GM21529 (cell line): Measurements from ENCODE around the gene SAAL1.

Experiments
- ATAC-seq: cut with Tn5 transposase; IDR thresholded peaks from one replicate; pipeline ENCODE4 v1.9.1; 2021; ENCODE audit not compliant: unreplicated experiment

SAAL1 gene

GRCh38 chr11:18088966-18089365, 16.9 kb downstream of the SAAL1 start:
- no peak for ATAC-seq

- no peak for ATAC-seq
Measured at GRCh38 chr11:18088366-18088765, 17.5 kb downstream of the SAAL1 start.

GRCh38 chr11:18081551-18081950, 24.3 kb downstream of the SAAL1 start:
- no peak for ATAC-seq

GRCh38 chr11:18080451-18080850, 25.4 kb downstream of the SAAL1 start:
- no peak for ATAC-seq

GRCh38 chr11:18078909-18079308, 27.0 kb downstream of the SAAL1 start:
- ATAC-seq = no peak

- ATAC-seq = no peak
Measured at GRCh38 chr11:18075444-18075843, 30.4 kb downstream of the SAAL1 start.

GRCh38 chr11:18071098-18071705, 34.7 kb downstream of the SAAL1 start:
- no peak for ATAC-seq

- no peak for ATAC-seq
Measured at GRCh38 chr11:18067372-18067771, 38.5 kb downstream of the SAAL1 start.

- no peak for ATAC-seq
Measured at GRCh38 chr11:18066626-18067025, 39.3 kb downstream of the SAAL1 start.

GRCh38 chr11:18065572-18065971, 40.3 kb downstream of the SAAL1 start:
- ATAC-seq = no peak

- ATAC-seq = no peak
Measured at GRCh38 chr11:18064450-18065054, 41.3 kb downstream of the SAAL1 start.

- ATAC-seq = no peak
Measured at GRCh38 chr11:18063862-18064434, 41.9 kb downstream of the SAAL1 start.

- no peak for ATAC-seq
Measured at GRCh38 chr11:18063125-18063524, 42.8 kb downstream of the SAAL1 start.

GRCh38 chr11:18061351-18061750, 44.5 kb downstream of the SAAL1 start:
- no peak for ATAC-seq

GRCh38 chr11:18056561-18057181, 49.2 kb downstream of the SAAL1 start:
- ATAC-seq = no peak

GRCh38 chr11:18054511-18055103, 51.3 kb downstream of the SAAL1 start:
- no peak for ATAC-seq

GRCh38 chr11:18050848-18051247, 55.0 kb downstream of the SAAL1 start:
- no peak for ATAC-seq

- ATAC-seq = no peak
Measured at GRCh38 chr11:18046116-18046777, 59.6 kb downstream of the SAAL1 start, which contains the start of gene TPH1. Gene TPH1, minus strand, starts transcription at chr11:18046269. Its CDS starts 5,507 bp downstream, at chr11:18040762.

- ATAC-seq = no peak
Measured at GRCh38 chr11:18036456-18036855, 69.4 kb downstream of the SAAL1 start.
